ENCODE data around the gene BTN3A1.
"Not testable (repeated sequence)": the region's sequence is repeated elsewhere in the genome, so short reads cannot be mapped to it uniquely, and the experiment has no call there.

BTN3A1 gene

GRCh38 chr6:26375270-26375669 lies 26.8 kb upstream of the BTN3A1 start:
- H3K4me3 ChIP-seq (ENCODE audit: low read length) = no peak overlapping the region
- no peak for DNase-seq (ENCODE audit: low read depth, low spot score)

DNA sequence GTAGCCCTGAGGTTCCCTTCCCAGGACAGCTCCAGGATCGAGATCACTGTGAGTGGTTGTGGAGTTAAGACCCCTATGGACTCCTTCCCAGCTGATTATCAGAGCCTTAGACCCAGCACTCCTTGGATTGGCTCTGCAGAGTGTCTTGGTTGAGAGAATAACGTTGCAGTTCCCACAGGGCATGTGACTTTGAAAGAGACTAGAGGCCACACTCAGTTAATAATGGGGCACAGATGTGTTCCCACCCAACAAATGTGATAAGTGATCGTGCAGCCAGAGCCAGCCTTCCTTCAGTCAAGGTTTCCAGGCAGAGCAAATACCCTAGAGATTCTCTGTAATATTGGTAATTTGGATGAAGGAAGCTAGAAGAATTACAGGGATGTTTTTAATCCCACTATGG lies 24.4 kb upstream of the BTN3A1 start:
- DNase-seq (ENCODE audit: low read depth, low spot score) = no peak
- H3K4me3 ChIP-seq (ENCODE audit: low read length) = no peak overlapping the region

DNA sequence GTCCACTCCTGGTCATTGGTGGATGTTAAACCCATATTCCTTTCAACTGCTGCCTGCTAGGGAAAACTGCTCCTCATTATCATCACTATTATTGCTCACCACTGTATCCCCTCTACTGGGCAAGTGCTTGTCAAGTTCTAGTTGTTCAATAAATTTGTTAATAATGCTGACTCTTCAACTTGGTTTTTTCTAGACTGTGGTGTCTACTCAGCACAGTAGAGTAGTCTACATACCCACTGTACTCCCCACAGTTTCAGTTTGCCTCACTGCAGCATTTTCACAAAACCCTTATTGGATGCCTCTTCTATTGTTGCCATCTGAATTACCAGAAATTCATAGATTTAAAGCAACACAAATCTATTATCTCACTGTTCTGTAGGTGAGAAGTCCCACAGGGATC lies 23.9 kb upstream of the BTN3A1 start:
- DNase-seq (ENCODE audit: low read depth, low spot score) = not testable (repeated sequence)

DNA sequence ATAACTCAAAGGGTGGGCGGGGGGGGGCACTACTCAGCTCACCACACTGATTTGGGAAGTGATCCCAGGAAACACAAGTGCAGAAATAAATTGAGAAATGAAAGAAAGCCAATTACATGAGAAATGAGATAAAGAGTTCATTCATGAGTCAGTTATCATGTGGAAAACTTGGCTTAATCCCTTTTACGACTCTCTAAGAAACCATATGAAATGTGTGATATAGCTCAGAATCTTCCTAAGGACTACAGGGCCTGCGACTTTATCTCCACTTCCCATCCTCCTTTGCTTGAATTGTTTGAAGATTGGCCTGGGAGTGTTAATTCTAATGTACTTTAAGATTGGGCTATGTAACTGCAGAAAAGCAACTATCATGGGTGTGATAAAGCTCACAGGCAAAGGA lies 22.8 kb upstream of the BTN3A1 start:
- H3K4me3 ChIP-seq (ENCODE audit: low read length) = no peak overlapping the region
- no peak for DNase-seq (ENCODE audit: low read depth, low spot score)

More for the DNA sequence above, 23.9 kb upstream of the BTN3A1 start:
- H3K4me3 ChIP-seq (ENCODE audit: low read length) = not testable (repeated sequence)

DNA sequence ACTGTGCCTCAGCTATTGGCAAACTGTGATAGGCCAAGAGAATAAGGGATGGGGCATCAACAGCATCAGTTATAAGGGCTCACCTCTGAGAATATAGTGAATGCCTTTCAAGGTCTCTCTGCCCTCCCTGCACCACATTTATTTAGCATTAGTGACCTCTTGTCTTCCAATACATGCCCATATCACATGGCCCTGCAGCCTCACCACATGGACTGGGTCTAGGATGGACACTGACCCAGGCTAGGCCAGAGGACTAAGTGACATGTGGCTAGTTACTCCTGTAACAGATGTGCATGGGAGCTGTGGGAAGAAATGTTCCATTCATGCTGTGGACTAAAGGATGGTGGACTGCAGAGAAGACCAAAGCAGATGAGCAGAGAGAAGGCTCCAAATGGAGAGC lies 22.3 kb upstream of the BTN3A1 start:
- H3K4me3 ChIP-seq (ENCODE audit: low read length) = no peak overlapping the region
- DNase-seq (ENCODE audit: low read depth, low spot score) = no peak

- no peak for DNase-seq (ENCODE audit: low read depth, low spot score)
- H3K4me3 ChIP-seq (ENCODE audit: low read length) = no peak overlapping the region
Measured at GRCh38 chr6:26380256-26380655, 21.8 kb upstream of the BTN3A1 start.

GRCh38 chr6:26382121-26382520 lies 20.0 kb upstream of the BTN3A1 start:
- no peak for DNase-seq (ENCODE audit: low read depth, low spot score)

DNA sequence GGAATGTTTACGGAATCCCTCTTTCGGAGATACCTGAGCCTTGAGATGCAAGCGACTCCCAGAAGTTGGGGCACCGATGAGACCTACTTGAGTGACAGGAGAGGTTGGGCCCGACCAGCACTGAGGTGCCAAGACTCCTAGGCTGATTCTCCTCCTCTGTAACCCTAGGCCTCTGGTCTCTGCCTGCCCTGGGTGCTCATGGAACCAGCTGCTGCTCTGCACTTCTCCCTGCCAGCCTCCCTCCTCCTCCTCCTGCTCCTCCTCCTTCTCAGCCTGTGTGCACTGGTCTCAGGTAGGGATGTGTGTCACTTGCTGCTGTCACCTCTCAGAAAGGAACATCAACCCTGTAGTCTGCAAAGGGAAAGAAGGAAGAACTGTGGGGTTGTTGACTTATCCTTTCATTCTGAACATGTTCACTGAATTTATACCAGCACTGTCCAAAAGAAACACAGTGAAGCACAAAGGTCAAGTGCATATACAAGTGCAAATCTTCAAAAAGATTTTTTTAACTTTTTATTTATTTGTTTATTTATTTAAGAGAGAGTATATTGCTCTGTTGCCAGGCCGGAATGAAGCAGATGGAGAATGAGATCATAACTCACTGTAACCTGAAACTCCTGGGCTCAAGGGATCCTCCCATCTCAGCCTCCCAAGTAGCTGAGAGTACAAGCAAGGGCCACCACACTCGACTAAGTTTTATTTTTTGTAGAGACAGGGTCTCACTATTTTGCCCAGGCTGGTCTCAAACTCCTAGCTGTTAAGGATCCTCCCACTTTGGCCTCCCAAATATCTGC lies 18.3 kb upstream of the BTN3A1 start:
- peak overlapping the region; percentile 79 for H3K4me3 ChIP-seq (ENCODE audit: low read length)
- DNase-seq (ENCODE audit: low read depth, low spot score) = no peak

More at GRCh38 chr6:26382121-26382520, 20.0 kb upstream of the BTN3A1 start:
- H3K4me3 ChIP-seq (ENCODE audit: low read length) = no peak overlapping the region

DNA sequence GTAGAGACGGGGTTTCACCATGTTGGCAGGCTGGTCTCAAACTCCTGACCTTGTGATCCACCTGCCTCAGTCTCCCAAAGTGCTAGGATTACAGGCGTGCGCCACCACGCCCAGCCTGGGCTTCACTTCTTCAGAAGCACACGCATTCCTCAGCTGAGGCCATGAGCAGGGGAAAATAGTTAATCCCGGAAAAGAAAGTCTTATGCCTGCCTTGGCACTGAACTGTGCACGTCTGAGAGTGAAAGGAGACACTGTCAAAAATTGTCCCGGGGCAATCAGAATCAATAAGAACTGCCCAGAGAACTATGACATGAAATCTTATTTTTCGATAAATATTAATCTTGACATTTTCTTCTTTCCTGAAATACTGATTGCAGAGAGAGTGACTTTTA lies 16.3 kb upstream of the BTN3A1 start:
- DNase-seq (ENCODE audit: low read depth, low spot score) = no peak
- H3K4me3 ChIP-seq (ENCODE audit: low read length) = no peak overlapping the region

DNA sequence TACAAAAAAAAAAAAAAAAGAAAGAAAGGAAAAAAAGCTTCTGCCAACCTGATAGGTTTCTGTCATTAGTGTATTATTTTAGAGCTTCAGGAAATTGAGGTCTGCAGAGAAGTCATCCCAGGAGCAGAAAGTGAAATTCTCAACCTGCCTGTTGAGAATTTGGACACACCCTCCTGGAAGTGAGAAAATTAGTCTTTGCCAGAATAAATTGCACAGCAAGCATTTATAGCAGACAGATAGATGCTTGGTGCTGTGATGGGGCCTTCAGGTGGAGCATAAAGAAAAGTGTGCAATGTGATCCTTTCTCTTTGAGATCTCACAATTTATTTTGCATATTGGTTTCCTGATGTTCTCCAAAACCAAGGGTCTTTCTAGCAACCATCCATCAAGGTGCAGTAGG lies 14.5 kb upstream of the BTN3A1 start:
- no peak for DNase-seq (ENCODE audit: low read depth, low spot score)

GRCh38 chr6:26388014-26388413 lies 14.1 kb upstream of the BTN3A1 start:
- H3K4me3 ChIP-seq (ENCODE audit: low read length) = no peak overlapping the region
- no peak for DNase-seq (ENCODE audit: low read depth, low spot score)

More for the DNA sequence above, 14.5 kb upstream of the BTN3A1 start:
- no peak overlapping the region for H3K4me3 ChIP-seq (ENCODE audit: low read length)

DNA sequence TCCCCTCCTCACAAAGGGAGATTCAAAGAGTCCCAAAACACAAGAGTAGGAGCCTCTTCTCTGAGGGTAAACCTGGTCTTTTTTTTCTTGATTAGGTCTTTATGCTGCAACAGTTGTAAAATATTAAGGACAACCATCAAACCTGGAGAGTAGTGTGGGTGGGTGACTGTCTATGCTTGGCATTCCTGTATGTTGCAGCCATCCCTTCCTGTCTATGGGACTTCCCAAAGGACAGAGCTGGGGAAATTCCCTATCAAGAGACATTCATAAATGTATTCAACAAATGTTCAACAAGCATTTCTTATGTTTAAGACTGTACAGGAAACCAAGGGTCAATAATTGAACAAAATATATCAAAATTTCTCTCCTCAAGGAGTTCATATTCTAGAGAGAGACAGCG lies 13.6 kb upstream of the BTN3A1 start:
- H3K4me3 ChIP-seq (ENCODE audit: low read length) = no peak overlapping the region
- DNase-seq (ENCODE audit: low read depth, low spot score) = no peak

- no peak for DNase-seq (ENCODE audit: low read depth, low spot score)
- H3K4me3 ChIP-seq (ENCODE audit: low read length) = no peak overlapping the region
Measured at GRCh38 chr6:26389349-26389894, 12.7 kb upstream of the BTN3A1 start.

DNA sequence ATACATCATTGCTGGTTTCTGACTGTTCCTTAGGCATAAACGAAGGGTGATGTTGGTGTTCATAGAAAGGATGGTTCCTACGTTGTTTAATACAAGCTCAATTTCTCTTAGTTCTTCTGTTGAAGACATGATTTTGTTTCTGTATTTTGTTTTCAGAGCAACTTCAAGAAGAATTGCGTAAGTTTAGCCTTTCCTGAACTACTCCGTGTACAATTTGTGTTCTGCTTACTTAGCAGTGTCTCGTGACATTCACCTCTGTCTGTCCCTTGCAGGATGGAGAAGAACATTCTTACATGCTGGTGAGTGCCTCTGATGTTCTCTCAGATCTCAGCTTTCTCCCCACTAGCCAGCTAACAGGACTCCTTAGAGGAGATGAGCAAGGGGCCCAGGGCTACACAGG lies 11.5 kb upstream of the BTN3A1 start:
- no peak overlapping the region for H3K4me3 ChIP-seq (ENCODE audit: low read length)
- no peak for DNase-seq (ENCODE audit: low read depth, low spot score)

DNA sequence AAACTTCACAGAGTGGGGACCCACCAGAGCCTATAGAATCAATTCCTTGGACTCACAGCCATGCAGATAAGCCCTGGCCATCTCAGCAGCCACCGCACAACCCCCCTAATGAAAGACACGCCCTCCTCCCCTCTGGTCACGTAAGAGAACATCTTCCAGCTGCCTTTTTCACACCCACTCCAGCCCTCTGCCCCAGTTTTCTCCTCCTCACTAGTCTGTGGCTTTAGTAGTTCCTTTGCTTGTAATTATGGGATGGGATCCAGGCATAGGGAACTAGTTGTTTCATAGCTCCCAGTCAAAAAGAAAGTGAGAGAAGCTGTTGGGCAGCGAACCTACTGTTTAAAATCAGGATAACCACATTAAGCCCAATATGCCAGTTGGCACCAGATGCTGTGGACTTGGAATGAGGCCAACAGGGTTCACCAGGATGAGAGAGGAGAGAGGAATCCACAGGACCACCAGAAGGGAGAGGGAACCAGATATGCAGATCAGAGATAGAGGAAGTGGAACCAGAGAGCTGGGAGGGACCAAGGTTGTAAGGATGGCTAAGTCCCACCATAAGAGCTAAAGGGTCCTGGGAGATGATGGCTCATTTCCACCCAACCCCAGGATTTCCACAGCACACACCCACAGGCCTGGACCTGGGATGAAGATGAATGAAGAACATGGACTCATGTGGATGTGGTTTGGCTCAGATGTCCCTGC lies 9.0 kb upstream of the BTN3A1 start:
- no peak overlapping the region for H3K4me3 ChIP-seq (ENCODE audit: low read length)
- DNase-seq (ENCODE audit: low read depth, low spot score) = no peak

GRCh38 chr6:26394289-26394688 lies 7.8 kb upstream of the BTN3A1 start:
- no peak for DNase-seq (ENCODE audit: low read depth, low spot score)
- no peak overlapping the region for H3K4me3 ChIP-seq (ENCODE audit: low read length)

DNA sequence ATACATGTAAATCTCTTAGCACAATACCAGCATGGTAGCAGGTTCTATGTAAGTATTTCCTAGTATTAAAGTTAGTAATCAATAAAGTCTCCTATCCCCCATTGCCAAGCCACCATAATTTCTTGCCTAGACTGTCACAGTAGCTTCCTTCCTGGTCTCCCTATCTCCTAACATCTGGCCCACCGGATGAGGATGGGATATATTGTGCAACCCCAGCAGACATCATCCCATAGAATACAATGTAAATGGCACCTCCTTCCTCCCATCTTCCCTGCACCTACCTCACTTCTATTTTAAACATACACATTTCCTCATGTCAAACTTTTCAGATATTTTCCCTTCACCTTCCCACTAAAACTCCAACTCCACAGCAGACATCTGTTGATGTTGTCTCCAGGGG lies 3.5 kb upstream of the BTN3A1 start:
- DNase-seq (ENCODE audit: low read depth, low spot score) = no peak
- no peak overlapping the region for H3K4me3 ChIP-seq (ENCODE audit: low read length)

GRCh38 chr6:26400626-26401025 lies 1.4 kb upstream of the BTN3A1 start:
- no peak overlapping the region for H3K4me3 ChIP-seq (ENCODE audit: low read length)
- no peak for DNase-seq (ENCODE audit: low read depth, low spot score)

- DNase-seq (ENCODE audit: low read depth, low spot score) = no peak
- peak overlapping the region; percentile 64 for H3K4me3 ChIP-seq (ENCODE audit: low read length)
Measured at GRCh38 chr6:26401389-26401986, 587 bp upstream of the BTN3A1 start.

DNA sequence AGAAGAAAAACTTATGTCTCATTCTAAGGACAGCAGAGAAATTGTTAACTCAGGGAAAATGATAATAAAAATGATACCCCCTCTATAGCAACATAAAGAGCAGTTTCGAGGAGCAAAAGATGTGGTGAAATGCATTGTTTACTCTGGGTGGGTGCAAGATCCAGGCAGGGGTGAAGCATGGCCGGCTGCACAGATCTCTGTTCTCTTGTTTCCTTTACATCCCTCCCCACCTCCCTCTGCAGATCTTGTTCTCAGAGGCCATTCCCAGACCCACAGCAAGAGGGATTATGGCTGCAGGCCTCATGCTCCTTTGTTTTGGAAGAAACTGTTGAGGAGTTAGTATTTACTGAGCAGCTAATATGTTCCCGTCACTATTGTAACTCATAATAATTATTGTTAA lies 1.8 kb downstream of the BTN3A1 start:
- no peak for DNase-seq (ENCODE audit: low read depth, low spot score)
- no peak overlapping the region for H3K4me3 ChIP-seq (ENCODE audit: low read length)
